Astrocyte of the cerebellum (primary cell): ENCODE data around the gene NOTUM.

Experiments used
- DNase-seq: peaks from one replicate; pipeline ENCODE4 v3.0.0-alpha.2; 2011; ENCODE audit warnings: low read depth
- H3K4me3 ChIP-seq: 2 replicates; pipeline ENCODE4 v1.5.1; 2011; ENCODE audit warnings: mild to moderate bottlenecking, low read depth, low read length, moderate library complexity
- in situ Hi-C: cut with HindIII; loops from 2 replicates; pipeline ENCODE4 v1.10.0; 2017; ENCODE audit warnings: low sequenced_read_pairs
- TF ChIP-seq, protein P1 (sequence below): IDR thresholded peaks from 2 replicates; pipeline ENCODE4 v1.5.1; 2012; ENCODE audit warnings: low read length, low read depth, moderate library complexity, mild to moderate bottlenecking; ENCODE audit errors: missing control alignments

Gene NOTUM

DNA sequence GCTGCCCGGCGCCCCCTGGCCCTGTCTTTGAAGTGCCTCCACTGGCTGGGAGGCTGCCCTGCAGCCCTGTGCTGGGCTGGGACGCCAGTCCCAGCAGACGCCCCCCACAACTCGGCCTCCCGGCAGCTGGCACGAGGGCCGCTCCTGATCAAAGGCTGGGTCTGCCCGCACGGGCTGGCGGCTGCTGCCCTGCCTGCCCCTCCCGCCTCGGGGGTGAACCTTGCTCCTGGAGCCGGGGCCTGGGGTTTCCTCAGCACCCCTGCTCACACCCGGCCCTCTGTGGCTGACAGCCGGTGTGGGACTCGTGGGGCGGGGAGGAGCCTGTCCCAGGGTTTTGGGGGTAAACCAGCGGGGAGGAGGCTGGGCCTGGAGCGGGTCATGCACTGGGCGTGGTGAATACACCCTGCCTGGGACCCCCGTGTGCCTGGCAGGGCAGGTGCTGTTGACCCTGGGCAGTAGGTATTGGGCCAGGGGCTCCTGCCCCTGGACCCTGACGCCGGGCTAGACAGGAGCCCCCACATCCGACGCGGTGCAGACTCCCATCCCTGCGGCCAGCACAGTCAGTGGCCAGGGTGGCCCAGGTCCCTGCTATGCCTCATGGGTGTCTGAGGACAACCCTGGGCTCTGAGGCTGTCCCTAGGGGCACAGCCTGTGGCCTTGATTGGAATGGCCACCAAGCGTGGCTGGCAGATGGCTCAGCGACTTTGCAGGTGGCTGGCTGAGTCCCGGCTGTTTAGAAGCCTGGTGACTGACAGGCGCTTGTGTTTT lies 40.0 kb upstream of the NOTUM start:
- in situ Hi-C loops: no loop called here
- DNase-seq: no peak
- H3K4me3 ChIP-seq: no peak overlapping the region
- TF ChIP-seq, protein P1, sequence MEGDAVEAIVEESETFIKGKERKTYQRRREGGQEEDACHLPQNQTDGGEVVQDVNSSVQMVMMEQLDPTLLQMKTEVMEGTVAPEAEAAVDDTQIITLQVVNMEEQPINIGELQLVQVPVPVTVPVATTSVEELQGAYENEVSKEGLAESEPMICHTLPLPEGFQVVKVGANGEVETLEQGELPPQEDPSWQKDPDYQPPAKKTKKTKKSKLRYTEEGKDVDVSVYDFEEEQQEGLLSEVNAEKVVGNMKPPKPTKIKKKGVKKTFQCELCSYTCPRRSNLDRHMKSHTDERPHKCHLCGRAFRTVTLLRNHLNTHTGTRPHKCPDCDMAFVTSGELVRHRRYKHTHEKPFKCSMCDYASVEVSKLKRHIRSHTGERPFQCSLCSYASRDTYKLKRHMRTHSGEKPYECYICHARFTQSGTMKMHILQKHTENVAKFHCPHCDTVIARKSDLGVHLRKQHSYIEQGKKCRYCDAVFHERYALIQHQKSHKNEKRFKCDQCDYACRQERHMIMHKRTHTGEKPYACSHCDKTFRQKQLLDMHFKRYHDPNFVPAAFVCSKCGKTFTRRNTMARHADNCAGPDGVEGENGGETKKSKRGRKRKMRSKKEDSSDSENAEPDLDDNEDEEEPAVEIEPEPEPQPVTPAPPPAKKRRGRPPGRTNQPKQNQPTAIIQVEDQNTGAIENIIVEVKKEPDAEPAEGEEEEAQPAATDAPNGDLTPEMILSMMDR: no peak

- in situ Hi-C loops: no loop called here
- TF ChIP-seq, protein P1: no peak
- no peak overlapping the region for H3K4me3 ChIP-seq
- no peak for DNase-seq
Measured at GRCh38 chr17:81999976-82000802, 39.2 kb upstream of the NOTUM start.

GRCh38 chr17:81999587-81999975 lies 38.6 kb upstream of the NOTUM start:
- DNase-seq: no peak
- TF ChIP-seq, protein P1: no peak
- in situ Hi-C loops: no loop called here
- H3K4me3 ChIP-seq: no peak overlapping the region

- no peak for DNase-seq
- TF ChIP-seq, protein P1: no peak
- no peak overlapping the region for H3K4me3 ChIP-seq
- in situ Hi-C loops: no loop called here
Measured at GRCh38 chr17:81998691-81999438, 37.9 kb upstream of the NOTUM start.

GRCh38 chr17:81998212-81998611 lies 37.2 kb upstream of the NOTUM start:
- TF ChIP-seq, protein P1: no peak
- in situ Hi-C loops: no loop called here
- DNase-seq: no peak
- no peak overlapping the region for H3K4me3 ChIP-seq

DNA sequence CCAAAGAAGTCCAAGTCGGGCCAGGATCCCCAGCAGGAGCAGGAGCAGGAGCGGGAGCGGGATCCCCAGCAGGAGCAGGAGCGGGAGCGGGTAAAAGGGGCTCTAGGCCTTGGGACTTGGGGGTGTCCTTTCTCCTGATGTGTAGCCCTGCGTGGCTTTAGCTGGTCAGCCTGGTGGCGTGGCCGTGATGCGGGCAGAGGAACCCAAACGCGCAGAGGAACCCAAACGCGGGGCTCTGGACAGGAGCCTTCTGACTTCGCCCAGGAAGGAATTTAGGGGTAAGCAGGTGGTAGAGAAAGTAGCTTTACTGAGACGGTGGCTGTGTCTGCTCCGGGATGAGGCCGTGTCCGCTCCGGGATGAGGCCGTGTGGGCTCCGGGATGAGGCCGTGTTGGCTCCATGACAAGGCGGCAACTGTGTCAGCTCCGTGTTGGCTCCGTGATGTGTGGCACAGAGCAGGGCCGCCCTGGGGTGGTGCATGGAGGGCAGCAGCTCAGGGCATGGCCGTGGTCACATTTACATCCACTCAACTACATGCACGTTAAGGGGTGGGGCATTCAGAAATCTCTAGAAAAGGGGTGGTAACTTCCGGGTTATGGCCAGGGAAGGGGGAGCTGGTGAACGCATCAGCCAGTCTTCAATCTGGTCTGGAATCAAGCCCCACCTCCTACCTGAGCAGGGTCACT lies 35.9 kb upstream of the NOTUM start:
- in situ Hi-C loops: no loop called here
- TF ChIP-seq, protein P1: no peak
- DNase-seq: no peak
- no peak overlapping the region for H3K4me3 ChIP-seq
